COLO668 (cell line): Measurements from ENCODE around the gene CALD1.

Experiments used
- DNase-seq: peaks from one replicate; lab custom pipeline; 2025; ENCODE audit not compliant: unreplicated experiment; lab: John Stamatoyannopoulos, UW

The CALD1 gene

GRCh38 chr7:134916171-134916883 is 136.9 kb downstream of the CALD1 start:
- DNase-seq = no peak

GRCh38 chr7:134919240-134919641 is 139.8 kb downstream of the CALD1 start:
- no peak for DNase-seq

DNA sequence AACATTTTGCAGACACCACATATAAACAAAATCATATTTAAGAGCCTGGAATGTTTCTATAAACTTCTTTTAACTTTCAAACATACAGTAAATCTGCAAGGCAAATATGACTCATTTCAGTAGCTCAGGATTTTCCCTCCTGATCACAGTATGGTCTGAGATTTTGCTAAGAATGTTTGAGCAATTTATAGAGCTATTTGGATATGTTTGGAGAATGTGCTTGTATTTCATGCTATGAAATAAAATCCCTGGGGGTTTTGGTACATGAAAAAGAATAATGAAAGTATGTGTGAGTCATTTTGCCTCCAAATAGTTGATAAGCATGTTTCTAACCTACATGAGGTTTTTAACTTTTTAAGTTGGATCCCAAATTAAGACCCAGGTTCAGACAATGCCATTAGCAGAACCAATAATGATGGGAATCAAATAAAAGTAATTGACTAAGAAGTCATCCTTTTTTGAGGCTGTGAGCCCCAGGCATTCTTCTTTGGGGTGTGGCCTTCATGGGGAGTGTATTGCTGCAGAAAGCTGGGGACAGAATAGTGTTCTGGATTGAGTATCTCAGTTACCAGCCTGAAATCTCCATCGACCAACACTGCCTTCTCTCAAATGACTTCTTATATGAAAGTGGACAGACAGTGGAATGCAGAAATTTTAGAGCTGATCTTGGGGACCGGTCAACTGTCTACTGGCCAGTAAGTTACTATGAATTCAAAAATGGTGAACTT is 140.8 kb downstream of the CALD1 start:
- DNase-seq = no peak

GRCh38 chr7:134922720-134923704 is 143.6 kb downstream of the CALD1 start:
- DNase-seq = no peak

- no peak for DNase-seq
These were observed 146.3 kb downstream of the CALD1 start for GRCh38 chr7:134925766-134926165.

GRCh38 chr7:134926396-134926795 is 147.0 kb downstream of the CALD1 start:
- no peak for DNase-seq

GRCh38 chr7:134927076-134927475 is 147.6 kb downstream of the CALD1 start:
- DNase-seq = no peak

DNA sequence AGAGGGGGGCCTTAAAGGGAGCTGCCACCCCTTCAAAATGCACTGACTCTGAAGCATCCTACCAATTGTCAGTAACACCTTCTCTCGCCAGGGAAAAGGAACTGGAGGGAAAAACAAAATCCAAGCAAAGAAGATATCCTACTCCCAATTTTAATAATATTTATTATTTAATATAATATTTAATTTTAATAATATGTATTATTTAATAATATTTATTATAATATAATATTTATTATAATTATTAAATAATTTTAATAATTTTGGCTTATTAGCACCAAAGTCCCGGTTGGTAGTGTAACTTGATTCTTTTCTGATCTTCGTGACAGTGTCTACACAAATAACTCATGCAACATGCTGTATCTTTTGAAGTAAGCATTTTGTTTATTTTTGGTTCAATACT is 148.3 kb downstream of the CALD1 start:
- DNase-seq = no peak

GRCh38 chr7:134928554-134928953 is 149.1 kb downstream of the CALD1 start:
- DNase-seq = no peak

DNA sequence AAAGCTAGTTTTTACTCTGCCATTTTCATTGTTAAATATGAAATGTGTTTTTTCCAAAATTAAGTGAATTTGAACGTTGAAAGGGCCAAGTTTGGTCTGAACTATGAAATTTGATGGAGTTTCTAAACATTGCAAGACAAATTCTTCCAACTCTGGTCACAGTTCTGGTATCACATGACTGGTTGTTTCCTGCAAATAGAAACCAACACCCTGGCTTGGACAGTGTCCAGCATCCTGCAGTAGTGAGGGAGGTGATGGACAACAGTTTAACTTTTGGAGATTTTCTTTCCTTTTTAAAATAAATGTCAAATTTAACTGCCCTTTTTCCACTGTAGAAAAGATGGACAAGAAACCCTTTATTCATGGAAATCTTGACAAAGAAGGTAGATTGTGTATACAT is 152.1 kb downstream of the CALD1 start:
- DNase-seq = no peak

DNA sequence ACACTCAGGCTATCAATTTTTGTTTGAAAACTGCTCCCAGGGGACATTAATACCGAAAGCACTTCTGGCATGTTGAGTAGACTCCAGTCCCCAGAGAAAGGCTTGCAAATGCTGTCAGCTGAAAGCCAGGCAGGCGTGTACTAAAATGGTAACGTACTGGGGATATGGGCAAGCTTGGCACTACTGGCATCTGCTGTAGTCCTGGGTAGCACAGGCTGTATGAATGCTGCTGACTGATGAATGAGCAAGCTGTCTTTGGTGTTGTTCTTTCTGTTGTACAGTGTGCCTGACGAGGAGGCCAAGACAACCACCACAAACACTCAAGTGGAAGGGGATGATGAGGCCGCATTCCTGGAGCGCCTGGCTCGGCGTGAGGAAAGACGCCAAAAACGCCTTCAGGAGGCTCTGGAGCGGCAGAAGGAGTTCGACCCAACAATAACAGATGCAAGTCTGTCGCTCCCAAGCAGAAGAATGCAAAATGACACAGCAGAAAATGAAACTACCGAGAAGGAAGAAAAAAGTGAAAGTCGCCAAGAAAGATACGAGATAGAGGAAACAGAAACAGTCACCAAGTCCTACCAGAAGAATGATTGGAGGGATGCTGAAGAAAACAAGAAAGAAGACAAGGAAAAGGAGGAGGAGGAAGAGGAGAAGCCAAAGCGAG is 153.4 kb downstream of the CALD1 start:
- DNase-seq = no peak

- no peak for DNase-seq
These were observed 154.1 kb downstream of the CALD1 start for GRCh38 chr7:134933460-134934068.

DNA sequence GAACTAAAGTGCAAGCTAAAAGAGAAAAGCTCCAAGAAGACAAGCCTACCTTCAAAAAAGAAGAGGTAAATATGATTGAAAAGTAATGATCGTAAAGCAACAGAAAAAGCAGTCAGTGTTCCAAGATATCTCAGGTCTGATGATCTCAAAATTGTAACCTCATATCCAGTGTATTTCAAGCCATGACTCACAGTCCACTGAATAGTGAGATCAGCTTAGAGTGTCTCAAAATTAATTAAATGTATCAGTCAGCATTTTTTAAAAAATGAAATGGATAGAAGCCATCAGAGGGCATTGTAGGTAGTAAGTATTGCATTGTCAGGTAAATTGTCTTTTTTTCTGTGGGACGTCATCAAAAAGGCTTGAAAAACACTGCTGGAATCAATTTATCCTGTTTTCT is 156.3 kb downstream of the CALD1 start:
- no peak for DNase-seq

DNA sequence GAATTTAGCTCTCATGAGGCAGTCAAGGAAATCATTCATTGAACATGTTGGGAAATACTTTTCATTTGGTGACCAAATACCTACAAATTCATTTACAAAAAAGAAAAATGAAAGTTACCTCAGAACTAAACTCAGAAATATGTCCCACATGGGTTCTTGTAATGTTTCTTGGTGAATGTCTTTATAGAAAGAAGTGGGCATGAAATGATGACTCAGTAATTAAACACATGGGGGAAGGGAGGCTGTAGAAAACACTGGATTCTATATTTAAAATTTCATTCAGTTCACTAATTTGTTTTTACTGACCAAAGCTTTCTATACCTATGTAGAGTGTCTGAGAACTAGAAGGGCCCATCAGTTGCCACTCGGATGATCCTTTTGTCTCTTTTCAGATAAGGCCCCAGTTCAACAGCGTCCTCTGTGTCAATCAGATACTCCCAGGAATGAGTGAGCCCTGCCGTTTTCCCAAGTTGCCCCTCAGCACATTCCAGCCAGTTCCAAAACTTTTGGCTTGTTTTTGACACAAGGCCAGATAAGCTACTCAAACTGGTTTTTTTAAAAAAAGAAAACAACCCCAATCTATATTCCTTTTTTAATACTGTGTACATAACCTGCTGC is 157.6 kb downstream of the CALD1 start:
- DNase-seq = no peak

GRCh38 chr7:134938141-134938540 is 158.7 kb downstream of the CALD1 start:
- DNase-seq = no peak

DNA sequence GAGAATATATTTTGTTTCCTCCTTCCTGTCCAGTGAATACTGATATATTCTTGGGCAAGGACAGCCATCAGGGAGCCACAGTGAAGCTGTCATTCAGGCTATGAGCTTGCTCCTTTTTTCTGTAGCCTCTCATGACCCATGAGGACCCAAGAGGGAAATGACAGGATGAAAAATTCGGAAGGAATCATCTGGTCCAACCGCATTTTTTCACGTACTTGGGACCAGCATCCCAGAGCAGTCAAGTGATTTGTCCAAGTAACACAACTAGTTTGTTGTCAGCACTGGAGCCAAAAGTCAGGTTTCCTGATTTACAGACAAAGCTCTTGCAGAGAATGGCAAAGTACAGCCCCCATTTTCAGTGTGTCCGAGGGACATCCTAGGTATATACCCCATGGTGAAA is 159.7 kb downstream of the CALD1 start:
- DNase-seq = no peak

- DNase-seq = no peak
These were observed 161.3 kb downstream of the CALD1 start for GRCh38 chr7:134940729-134941128.

GRCh38 chr7:134941185-134941900 is 161.9 kb downstream of the CALD1 start:
- DNase-seq = no peak

GRCh38 chr7:134941952-134942351 is 162.5 kb downstream of the CALD1 start:
- no peak for DNase-seq
